HG03575 (cell line): ENCODE measurements around the gene SYTL3.
"Not testable (repeated sequence)": the region's sequence is repeated elsewhere in the genome, so short reads cannot be mapped to it uniquely, and the experiment has no call there.

Experiments
- ATAC-seq: cut with Tn5 transposase; IDR thresholded peaks from one replicate; pipeline ENCODE4 v1.9.1; 2021; ENCODE audit not compliant: unreplicated experiment, insufficient number of reproducible peaks, low FRiP score; ENCODE audit errors: extremely low read depth

SYTL3 gene

GRCh38 chr6:158677906-158678578 lies 28.2 kb downstream of the SYTL3 start:
- no peak for ATAC-seq

- no peak for ATAC-seq
Observed at GRCh38 chr6:158680015-158680414, 30.2 kb downstream of the SYTL3 start.

- ATAC-seq, result no peak
Observed at GRCh38 chr6:158680481-158680880, 30.6 kb downstream of the SYTL3 start.

GRCh38 chr6:158684311-158684710 lies 34.5 kb downstream of the SYTL3 start:
- no peak for ATAC-seq

- ATAC-seq, result no peak
Observed at GRCh38 chr6:158684745-158685324, 35.0 kb downstream of the SYTL3 start.

DNA sequence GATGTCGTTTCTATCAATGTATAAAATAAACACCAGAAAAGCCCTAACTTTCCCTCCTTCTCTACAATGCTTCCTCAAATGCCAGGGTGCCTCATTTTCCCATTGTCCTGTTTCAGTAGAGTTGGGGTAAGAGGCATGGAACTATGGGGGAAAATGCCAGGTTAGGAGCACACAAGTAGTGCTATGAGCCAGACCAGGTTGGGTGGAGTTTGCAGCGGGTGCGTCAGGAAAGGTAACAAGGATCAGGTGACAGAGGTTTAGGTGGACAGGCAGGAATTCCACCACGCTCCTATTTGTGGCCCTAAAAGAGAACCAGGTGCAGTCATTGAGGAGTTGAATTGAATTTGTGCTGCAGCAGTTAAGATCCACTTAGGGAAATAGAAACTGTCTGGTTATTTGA lies 36.5 kb downstream of the SYTL3 start:
- ATAC-seq, result no peak

DNA sequence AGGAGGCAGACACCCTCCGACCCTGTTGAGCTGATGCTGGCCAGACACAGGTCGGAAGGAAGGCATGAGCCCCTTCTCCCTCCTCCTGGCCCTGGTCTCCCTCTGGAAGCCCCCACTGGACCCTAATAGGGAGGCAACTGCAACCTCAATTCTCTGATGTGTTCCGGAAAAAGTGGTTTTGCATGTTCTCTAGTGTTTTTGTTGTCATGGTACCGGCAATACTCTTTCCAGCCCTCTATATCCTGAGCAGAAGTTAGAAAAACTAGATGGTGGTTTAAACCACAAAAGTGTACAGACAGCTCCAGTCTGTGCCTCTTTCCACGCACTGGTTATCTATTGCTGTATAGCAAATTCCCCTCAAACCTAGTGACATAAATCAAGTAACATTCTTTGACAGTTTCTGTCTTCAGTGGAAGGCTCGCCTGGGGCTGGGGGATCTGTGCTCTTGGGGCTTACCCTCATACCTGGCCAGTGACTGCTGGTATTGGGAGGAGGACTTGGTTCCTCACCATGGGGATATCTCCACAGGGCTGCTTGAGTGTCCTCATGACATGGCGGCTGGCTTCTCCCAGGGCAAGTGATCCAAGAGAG lies 37.0 kb downstream of the SYTL3 start:
- ATAC-seq, result no peak

DNA sequence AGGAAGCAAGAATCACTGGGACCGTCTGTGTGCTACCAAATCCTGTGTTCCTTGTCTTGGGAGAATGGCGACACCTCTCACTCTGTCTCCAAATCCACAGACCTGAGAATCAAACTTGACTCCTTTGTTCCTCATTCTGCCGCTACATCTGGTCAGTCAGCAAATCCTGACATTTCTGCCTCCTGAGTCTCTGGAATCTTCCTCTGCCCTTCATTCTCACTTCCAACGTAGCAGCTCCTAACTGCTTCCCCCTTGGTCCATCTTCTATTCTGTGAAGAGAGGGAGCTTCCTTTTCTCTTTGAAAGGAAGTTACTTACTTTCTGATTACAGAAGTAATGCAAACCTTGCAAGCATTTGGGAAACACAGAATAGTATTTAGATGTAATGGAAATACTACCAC lies 37.7 kb downstream of the SYTL3 start:
- no peak for ATAC-seq

GRCh38 chr6:158688860-158689259 lies 39.0 kb downstream of the SYTL3 start:
- no peak for ATAC-seq

DNA sequence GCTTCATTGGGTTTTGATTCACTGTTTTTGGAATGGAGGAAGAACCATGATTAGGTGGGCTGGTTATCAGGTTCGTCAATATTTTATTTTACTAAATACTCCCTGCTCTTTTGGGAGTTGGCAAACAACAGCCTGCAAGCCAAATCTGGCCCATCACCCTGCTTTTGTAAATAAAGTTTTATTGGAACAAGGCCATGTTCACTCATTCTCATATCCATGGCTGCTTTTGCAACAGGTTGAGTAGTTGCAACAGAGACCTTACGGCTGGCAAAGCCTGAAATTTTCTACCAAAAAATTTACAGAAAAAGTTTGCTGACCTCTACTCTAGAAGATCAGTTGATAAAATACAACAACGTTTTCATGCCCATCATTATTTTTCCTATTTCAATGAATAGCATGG lies 45.1 kb downstream of the SYTL3 start:
- no peak for ATAC-seq

- no peak for ATAC-seq
Observed at GRCh38 chr6:158697811-158698210, 48.0 kb downstream of the SYTL3 start.

- no peak for ATAC-seq
Observed at GRCh38 chr6:158698931-158699330, 49.1 kb downstream of the SYTL3 start.

DNA sequence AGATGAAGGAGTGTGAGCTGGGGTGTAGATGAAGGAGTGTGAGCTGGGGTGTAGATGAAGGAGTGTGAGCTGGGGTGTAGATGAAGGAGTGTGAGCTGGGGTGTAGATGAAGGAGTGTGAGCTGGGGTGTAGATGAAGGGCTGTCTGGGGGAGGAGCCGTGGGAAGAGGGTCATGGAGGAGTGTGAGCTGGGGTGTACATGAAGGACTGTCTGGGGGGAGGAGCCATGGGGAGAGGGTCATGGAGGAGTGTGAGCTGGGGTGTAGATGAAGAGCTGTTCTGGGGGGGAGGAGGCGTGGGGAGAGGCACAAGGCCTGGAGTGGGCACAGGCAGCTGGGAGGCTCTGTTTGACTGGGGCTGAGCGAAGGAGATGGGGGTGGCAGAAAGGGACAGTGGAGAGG lies 51.4 kb downstream of the SYTL3 start:
- ATAC-seq, result not testable (repeated sequence)

- ATAC-seq, result no peak
Observed at GRCh38 chr6:158703111-158703836, 53.4 kb downstream of the SYTL3 start.

DNA sequence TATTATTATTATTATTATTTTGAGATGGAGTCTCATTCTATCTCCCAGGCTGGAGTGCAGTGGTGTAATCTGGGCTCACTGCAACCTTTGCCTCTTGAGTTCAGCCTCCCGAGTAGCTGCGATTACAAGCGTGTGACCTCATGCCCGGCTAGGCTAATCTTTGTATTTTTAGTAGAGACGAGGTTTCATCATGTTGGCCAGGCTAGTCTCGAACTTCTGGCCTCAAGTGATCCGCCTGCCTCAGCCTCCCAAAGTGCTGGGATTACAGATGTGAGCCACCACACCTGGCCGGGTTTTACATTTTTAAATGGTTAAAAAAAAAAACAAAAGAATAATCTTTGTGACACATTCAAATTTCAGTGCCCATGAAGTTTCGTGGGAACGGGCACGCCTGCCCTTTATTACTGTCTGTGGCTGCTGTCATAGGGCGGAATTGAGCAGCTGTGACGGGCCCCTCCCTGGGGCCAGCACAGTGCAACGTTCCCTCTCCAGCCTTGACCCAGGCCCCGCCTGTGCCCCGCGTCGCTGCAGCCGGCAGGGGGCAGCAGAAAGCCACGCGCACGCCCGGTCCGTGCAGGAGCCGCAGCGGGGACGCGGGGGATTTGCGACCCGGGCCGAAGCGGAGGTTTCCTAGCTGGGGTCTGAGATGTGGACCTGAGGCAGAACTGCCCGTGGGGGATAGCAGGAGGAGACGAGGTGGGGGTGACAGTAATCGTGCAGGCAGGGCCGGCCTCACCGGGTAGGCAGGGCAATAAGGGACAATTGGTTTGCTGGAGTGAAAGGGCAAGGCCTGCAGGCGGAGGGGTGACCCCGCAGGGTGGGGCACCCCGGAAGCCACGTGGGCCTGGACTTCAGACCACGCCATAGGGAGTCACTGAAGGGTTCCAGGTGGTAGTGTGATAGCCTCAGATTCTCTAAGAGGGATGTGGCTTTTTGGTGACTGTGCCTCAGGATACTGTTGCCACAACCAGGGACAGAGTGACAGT lies 54.3 kb downstream of the SYTL3 start:
- no peak for ATAC-seq

DNA sequence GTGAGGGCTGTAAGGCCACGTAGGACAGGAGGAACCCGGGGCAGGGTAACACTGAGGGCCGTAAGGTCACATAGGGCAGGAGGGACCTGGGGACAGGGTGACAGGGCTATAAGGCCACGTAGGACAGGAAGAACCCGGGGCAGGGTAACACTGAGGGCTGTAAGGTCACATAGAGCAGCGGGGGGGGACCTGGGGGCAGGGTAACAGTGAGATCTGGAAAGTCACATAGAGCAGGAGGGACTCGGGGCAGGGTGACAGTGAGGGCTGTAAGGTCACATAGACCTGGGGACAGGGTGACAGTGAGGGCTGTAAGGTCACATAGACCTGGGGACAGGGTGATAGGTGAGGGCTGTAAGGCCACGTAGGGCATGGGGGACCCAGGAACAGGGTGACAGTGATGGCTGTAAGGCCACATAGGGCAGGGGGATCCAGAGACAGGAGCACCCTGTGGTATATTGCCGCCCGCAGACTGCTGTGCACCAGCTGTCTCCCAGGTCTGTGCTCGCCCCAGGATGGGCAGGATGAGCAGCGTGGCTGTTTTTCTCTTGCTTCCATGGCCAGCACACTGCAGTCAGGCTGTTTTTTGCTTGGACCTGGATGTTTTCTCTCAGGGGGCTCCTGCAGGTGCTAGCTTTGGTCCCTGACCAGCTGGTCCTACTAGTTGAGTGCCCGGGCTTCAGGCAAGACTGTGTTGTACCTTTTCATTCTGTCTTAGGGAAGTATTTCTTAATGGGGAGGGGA lies 55.7 kb downstream of the SYTL3 start:
- ATAC-seq, result no peak

GRCh38 chr6:158706369-158706982 lies 56.6 kb downstream of the SYTL3 start:
- no peak for ATAC-seq
